GM19395 (cell line): Measurements from ENCODE around the gene YJU2.
"Not testable (repeated sequence)": the region's sequence is repeated elsewhere in the genome, so short reads cannot be mapped to it uniquely, and the experiment has no call there.

ENCODE experiments used
- ATAC-seq: cut with Tn5 transposase; IDR thresholded peaks from one replicate; pipeline ENCODE4 v1.9.1; 2021; ENCODE audit warnings: mild to moderate bottlenecking, moderate library complexity; ENCODE audit not compliant: unreplicated experiment

Gene YJU2

DNA sequence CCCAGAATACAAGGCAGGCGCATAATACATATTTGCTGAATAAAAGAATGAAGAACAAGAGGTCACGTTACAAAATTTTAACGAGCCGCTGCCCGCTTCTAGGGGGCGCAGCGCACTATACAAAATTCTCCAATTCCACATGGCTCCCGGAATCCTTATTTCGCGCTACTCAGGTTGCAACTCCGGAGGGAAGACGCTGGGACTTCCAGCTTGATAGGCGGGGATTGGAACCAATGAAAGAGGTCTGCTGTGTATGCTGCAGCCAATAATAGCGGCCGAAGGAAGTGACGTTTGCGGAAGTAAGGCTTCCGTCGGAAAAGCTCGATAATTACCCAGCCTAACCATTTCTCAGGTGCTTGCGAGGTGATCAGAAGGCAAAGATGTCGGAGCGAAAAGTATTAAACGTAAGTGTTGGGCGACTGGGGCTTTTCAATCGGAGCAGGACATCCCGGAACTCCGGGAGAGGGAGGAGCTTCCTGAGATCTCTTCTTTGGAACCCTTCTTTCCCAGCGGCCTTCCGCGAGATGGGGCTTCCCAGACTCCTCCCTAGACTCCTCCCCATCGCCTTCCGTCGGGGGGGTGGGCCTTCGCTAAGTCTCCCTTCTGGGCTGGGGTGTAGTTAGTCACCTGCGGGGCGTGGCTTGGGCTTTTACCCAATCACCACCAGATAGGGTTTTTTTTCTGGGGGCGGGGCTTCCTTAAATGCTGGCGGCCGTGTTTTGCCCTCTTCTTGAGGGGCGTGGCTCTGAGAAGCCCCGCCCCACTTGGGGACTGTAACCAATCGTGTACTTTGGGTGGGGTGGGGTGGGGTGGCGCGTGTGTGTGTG is at the start of gene YJU2:
YJU2 (plus strand) TSS at position 314 of the 827 bp plus-strand sequence; CDS start at position 381, 67 bp downstream.
- peak; percentile 87 for ATAC-seq

DNA sequence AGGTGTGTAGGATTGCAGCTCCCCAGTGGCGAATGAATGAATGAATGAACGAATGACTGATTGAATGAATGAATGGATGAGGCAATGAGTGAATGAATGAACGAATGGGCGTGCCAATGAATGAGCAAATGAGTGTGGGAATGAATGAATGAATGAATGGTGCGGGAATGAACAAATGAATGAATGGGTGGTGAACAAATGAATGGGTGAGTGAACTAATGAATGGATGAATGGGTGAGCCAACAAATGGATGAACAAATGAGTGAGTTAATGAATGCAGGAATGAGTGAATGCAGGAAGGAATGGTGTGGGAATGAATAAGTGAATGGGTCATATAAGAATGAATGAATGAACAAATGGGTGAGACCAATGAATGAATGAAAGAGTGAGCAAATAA is 49.7 kb upstream of the YJU2 start:
- ATAC-seq: no peak

DNA sequence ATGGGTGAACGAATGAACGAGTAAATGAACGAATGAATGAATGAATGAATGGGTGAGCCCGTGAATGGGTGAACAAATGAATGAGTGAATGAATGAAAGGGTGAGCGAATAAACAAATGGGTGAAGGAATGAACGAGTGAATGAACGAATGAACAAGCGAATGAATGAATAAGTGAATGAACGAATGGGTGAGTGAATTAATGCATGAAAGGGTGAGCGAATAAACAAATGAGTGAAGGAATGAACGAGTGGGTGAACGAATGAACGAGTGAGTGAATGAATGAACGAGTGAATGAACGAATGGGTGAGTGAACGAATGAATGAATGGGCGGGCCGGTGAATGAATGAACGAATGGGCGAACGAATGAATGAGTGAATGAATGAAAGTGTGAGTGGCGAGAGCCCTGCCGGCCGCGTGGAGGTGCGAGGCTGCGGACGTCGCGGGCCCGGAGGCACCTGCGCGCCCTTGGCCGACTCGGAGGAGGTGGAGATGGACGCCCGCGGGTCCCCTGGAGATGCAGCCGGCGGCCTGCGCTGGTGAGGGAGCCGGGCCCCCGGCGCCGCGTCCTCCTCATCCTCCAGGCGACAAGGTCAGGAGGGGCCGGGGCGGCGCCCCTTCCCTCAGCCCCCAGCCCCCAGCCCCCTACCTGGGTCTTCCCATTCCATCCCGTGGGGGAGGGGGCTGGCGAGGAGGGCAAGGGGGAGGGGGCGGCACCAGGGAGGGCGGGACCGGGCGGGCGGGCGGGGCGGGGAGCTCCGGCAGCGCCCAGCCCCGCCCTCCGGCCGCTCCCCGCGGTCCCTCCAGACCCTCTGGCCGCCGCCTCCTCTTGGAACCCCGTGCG is 49.0 kb upstream of the YJU2 start:
- no peak for ATAC-seq

DNA sequence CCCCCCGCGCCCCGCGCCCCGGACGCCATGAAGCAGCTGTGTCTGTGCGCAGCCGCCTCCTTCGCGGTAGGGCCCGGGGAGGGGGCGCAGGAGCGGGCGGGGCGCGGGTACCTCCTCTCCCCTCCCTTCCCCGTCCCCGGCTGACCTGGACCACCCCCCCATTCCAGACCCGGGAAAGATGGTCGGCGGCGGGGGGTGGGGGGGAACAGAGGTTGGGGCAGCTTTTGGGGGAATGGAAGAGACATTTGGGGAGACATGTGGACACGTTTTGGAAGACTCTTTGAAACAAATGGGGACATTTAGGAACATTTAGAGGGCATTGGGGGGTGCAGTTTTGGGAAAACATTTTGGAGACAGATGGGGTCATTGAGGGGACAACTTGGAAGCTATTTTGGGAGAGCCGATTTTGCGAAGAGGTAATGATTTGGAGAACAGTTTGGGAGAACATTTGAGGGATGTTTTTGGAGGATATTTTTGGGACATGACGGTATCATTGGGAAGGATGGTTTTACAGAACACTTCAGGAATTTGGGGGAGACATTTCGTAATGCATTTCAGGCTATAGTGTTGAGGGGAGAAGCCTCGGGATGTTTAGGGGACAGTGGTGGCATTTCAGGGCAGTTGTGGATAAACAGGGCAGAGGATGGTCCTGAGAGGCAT is 48.3 kb upstream of the YJU2 start:
- ATAC-seq: no peak

DNA sequence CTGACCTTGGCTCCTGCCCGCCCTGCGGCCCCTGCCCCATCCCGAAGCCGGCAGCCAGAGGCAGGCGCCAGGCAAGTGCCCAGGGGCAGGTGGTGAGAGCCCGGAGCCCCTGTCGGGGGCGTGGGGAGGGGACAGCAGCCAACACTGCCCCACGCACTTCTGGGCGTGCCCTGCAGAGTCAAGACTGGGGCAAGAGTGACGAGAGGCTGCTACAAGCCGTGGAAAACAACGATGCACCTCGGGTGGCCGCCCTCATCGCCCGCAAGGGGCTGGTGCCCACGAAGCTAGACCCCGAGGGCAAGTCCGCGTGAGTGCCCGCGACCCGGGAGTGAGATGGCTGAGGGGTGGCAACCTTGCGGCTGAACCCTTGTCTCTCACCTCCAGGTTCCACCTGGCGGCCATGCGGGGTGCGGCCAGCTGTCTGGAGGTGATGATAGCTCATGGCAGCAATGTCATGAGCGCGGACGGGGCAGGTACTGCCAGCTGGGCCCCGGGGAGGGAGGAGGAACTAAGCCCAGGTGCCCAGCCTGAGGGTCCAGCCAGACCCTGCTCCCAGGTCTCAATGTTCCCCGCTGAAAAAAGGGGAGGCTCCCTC is 47.1 kb upstream of the YJU2 start:
- ATAC-seq: no peak

DNA sequence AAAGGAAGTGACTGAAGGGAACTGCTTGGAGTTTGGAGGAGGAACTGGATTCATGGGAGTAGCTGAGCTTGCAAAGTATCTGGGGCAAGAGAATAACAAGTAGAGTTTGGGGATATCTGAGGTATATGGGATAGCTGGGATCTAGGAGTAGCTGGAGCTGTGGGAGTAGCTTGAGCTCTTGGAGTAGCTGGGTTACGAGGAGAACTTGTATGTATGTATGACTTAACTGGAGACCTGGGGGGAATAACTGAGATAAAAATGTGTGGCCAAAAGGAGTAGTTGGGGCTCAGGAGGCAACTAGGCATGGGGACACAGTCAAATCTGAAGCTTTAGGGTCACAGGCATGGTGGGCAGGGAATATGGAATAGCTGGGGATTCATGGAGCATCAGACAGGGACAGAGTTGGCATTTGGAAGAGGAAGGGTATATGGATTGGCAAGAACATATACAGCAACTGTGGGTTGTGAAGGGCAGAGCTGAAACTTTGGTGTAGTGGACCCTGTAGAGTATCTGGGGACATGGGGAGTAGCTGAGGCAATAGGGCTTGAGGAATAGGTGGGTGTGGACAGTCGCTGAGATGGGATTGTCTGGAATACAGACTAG is 45.8 kb upstream of the YJU2 start:
- ATAC-seq: no peak

DNA sequence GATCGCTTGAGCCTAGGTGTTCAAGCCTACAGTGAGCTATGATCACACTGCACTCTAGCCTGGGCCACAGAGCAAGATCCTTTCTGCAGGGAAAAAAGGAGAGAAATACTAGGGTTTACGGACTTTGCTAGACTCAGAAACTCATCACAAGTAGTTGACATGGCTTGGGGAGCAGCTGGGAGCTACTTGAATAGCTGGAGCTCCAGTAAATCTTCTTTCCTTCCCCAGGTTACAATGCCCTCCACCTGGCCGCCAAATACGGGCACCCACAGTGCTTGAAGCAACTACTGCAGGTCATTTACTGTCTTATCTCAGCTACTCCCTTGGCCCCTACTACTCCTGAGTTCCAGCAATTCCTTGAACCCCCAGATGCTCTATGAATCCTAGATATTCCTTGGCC is 45.1 kb upstream of the YJU2 start:
- ATAC-seq: no peak

DNA sequence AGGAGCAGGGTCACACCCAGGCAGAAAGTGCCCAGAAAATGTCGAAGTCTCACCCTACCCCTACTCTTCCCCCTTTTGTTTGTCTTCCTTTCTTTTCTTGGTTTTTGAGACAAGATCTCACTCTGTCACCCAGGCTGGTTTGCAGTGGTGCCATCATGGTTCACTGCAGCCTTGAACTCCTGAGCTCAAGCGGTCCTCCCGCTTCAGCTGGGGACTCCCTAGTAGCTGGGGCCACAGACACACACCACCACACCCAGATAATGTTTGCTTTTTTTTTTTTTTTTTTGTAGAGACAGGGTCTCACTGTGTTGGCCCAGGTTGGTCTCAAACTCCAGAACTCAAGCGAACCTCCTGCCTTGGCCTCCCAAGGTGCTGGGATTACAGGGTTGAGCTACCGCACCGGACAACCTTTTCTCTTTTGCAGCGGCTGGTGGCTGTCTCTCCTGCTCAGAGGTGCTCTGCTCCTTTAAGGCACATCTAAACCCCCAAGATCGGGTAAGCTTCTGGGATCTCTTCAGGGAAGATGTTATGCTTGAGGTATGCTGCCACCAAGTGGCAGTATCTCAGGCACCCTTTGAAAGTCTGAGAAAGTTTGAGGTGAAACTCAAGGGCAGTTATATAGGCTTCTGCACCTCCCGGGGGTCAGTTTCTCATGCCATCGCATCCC is 39.9 kb upstream of the YJU2 start:
- ATAC-seq: no peak

DNA sequence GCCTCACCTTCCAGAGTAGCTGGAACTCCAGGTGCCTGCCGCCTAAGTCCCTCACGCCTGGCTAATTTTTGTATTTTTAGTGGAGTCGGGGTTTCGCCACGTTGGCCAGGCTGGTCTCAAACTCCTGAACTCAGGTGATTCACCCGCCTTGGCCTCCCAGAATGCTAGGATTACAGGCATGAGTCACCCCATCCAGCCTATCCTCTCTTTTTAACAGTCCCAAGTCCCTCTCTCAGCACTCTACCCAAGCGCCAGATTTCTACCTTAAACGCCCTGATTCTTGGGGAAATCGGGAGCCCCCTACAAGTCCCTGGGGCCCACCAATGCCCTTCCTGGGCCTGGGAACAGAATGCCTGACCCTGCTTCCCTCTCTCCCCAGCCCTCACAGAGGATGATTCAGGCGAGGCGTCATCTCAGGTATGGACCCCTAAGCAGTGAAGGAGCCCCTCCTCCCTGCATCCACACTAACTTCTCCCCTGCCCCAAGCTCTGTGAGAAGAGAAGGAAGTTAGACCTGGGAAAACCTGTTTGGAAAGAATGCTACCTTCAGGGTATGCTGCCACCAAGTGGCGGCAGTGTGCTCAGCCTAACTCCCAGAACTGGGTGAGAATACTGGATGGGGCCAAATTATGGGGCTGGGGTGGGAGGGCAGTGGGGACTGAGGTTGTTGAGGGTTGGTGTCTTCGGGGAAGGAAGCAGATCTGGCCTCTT is 38.3 kb upstream of the YJU2 start:
- no peak for ATAC-seq

DNA sequence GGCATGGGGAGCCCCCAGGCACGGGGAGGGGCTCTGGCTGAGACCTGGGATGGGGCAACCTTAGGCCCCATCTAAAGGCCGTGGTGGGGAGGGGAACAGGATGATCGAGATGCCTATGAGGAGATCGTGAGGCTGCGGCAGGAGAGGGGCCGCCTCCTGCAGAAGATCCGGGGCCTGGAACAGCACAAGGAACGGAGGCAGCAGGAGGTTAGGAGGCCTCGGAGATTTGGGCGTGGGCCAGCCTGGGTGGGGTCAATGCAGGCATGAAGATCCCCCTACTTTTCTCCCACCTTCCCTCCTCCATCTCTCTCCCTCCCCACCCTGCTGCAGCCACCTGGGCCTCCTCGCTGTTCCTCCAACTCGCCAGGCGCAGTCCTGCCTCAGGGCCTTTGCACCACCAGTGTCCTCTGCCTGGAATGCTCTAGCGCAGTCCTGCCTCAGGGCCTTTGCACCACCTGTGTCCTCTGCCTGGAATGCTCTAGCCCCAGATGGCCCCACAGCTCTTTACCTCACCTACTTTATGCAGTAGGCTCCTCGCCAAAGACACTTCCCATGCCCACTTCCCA is 36.6 kb upstream of the YJU2 start:
- no peak for ATAC-seq

DNA sequence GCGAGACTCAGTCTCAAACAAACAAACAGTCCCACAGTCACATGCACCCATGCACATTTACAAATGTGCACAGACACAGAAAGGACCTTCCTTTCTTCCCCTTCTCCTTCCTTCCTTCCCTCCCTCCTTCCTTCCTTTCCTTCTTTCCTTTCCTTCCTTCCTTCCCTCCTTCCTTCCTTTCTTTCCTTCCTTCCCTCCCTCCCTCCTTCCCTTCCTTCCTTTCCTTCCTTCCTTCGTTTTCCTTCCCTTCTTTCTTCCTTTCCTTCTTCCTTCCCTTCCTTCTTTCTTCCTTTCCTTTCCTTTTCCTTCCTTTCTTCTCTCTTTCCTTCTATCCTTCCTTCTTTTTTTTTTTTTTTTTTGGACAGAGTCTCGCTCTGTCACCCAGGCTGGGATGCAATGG is 33.8 kb upstream of the YJU2 start:
- no peak for ATAC-seq

DNA sequence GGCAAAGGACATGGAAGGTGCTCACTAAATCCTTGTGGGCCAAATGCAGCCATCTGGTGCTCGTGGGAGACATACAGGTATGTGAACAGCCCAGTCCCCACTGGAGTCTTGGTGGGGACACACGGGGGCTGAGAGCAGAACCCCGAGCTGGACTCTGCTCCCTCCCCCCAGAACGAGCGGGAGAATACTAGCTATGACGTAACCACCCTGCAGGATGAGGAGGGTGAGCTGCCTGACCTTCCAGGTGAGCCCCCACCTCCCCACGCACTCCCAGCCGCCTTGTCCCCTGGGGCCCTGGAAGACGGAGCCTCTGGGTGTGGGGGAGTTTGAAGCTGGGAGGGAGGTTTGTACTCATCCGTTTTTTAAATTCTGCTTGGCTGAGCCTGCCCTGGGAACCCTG is 31.1 kb upstream of the YJU2 start:
- ATAC-seq: no peak

DNA sequence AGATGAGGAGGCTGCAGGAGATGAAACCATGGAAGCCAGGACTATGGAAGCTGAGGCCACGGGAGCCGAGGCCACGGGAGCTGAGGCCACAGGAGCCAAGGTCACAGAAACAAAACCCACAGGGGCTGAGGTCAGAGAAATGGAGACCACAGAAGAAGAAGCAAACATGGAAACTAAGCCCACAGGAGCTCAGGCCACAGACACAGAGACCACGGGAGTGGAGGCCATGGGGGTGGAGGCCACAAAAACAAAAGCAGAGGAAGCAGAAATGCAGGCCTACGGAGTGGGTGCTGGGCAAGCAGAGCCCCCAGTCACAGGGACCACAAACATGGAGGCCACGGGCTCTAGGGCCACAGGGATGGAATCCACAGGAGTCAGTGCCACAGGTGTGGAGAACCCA is 30.0 kb upstream of the YJU2 start:
- ATAC-seq: no peak

DNA sequence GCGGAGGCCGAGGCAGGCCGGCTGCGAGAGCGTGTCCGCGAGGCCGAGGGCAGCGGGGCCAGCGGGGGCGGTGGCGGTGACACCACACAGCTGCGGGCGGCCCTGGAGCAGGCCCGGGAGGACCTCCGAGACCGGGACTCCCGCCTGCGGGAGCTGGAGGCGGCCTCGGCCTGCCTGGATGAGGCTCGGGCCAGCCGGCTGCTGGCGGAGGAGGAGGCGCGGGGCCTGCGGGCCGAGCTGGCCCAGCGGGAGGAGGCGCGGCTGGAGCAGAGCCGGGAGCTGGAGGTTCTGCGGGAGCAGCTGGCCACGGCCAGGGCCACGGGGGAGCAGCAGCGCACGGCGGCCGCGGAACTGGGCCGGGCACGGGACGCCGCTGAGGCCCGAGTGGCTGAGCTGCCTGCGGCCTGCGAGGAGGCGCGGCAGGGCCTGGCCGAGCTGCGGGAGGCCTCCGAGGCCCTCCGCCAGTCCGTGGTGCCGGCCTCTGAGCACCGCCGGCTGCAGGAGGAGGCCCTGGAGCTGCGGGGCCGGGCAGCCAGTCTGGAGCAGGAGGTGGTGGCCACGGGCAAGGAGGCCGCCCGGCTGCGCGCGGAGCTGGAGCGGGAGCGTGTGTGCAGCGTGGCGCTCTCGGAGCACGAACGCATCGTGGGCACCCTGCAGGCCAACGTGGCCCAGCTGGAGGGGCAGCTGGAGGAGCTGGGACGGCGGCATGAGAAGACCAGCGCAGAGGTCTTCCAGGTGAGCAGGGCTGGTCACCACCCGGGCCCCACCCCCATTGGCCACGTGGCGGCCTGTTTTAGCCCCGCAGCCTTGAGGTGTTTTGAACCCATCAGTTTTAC is 29.2 kb upstream of the YJU2 start:
- ATAC-seq: no peak

DNA sequence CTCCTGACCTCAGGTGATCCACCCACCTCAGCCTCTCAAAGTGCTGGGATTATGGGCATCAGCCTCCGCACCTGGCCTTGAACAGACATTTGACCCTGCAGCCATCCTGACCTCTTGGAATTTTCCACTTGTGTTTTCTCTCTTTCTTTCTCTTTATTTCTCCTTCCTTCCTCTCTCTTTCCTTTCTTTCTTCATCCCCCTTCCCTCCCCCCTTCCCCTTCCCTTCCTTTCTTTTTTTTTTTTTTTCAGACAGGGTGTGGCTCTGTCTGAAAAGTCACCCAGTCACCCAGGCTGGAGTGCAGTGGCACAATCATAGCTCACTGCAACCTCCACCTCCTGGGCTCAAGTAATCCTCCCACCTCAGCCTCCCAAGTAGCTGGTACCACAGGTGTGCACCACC is 28.4 kb upstream of the YJU2 start:
- ATAC-seq: not testable (repeated sequence)

DNA sequence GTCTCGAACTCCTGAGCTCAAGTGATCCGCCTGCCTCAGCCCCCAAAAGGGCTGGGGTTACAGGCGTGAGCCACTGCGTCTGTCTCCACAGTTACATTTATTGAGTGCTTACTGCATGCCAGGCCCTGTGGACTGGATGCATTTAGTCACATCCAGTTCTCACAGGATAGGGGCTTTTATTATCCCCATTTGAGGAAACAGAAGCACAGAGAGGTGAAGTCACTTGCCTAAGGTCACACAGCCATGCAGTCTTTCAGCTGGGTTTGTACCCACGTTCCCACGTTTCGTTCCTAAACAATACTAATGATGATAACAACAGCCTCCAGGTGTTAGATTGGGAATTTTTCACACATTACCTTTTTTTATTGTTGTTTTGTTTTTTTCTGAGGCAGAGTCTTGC is 26.7 kb upstream of the YJU2 start:
- ATAC-seq: no peak

DNA sequence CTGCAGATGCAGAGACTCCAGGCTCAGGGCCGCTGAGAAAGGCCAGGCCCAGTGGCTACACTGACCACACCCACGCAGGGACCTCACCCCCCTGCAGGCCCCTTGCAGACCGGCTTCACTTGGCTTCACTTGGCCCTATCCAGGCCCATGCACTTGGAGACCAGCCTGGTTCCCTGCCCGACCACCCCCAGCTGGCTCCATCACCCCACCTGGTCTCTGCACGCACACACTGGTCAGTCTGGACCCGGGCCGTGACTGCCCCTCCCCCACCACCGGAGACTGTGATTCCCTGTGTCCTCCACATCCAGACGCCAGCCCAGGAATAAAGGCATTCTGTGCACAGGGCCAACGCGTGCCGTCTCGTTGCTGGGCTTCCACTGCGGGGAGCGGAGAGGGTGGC is 22.4 kb upstream of the YJU2 start:
- ATAC-seq: no peak

DNA sequence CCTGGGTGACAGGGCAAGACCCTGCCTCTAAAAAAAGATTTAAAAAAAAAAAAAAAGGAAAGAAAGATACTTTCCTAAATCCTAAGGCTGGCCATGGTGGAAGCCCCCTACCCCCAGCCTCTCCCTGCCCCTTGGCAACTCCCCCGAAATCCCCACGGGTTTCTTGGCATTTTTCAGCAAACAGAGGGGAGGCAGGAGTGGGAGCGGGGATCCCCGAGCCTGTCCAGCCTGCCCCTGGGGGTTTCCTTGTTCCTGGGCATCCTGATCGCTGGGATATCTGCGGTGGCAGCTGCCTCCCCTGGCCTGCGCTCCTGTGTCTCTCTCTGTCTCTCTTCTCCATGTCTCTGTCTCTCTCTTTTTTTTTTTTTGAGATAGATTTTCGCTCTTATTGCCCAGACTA is 21.0 kb upstream of the YJU2 start:
- no peak for ATAC-seq
